H9 (cell line): ENCODE data around the gene TENM3. TPM values are rescaled to one million over a fixed set of nuclear protein-coding genes. Genes with fewer than 3 reads are reported as not detected.

Experiments used
- DNase-seq: peaks from one replicate; pipeline ENCODE4 v3.0.0-alpha.2; 2017
- H2AFZ ChIP-seq: one replicate; pipeline ENCODE4 v1.6.1; 2013; ENCODE audit warnings: mild to moderate bottlenecking, low read length, control low read depth, moderate library complexity
- H2AK5ac ChIP-seq: 2 replicates; pipeline ENCODE4 v1.6.1; 2013; ENCODE audit warnings: low read length, control low read depth, mixed read lengths; ENCODE audit not compliant: insufficient read length
- H2BK120ac ChIP-seq: one replicate; pipeline ENCODE4 v1.6.1; 2013; ENCODE audit warnings: low read depth, mild to moderate bottlenecking, low read length, control low read depth, inconsistent platforms; ENCODE audit not compliant: poor library complexity, severe bottlenecking
- H2BK12ac ChIP-seq: 2 replicates; pipeline ENCODE4 v1.6.1; 2013; ENCODE audit warnings: low read length, control low read depth, mixed read lengths, low read depth; ENCODE audit not compliant: insufficient read length
- H2BK15ac ChIP-seq: 2 replicates; pipeline ENCODE4 v1.6.1; 2013; ENCODE audit warnings: low read depth, low read length, control low read depth
- H2BK20ac ChIP-seq: one replicate; pipeline ENCODE4 v1.6.1; 2013; ENCODE audit warnings: low read depth, mild to moderate bottlenecking, low read length, control low read depth, inconsistent platforms; ENCODE audit not compliant: poor library complexity, severe bottlenecking
- H2BK5ac ChIP-seq: 2 replicates; pipeline ENCODE4 v1.6.1; 2013; ENCODE audit warnings: low read length, control low read depth, mixed read lengths; ENCODE audit not compliant: insufficient read length
- H3K14ac ChIP-seq: 2 replicates; pipeline ENCODE4 v1.6.1; 2013; ENCODE audit warnings: low read length, control low read depth; ENCODE audit not compliant: insufficient read depth
- H3K18ac ChIP-seq: 2 replicates; pipeline ENCODE4 v1.6.1; 2013; ENCODE audit warnings: low read depth, mild to moderate bottlenecking, mixed read lengths, low read length, control low read depth; ENCODE audit not compliant: insufficient read length
- H3K23ac ChIP-seq: 2 replicates; pipeline ENCODE4 v1.6.1; 2013; ENCODE audit warnings: low read length, control low read depth, mixed read lengths, low read depth; ENCODE audit not compliant: insufficient read length
- H3K23me2 ChIP-seq: 2 replicates; pipeline ENCODE4 v1.6.1; 2013; ENCODE audit warnings: low read depth, mild to moderate bottlenecking, mixed read lengths, low read length, control low read depth; ENCODE audit not compliant: insufficient read length, poor library complexity, severe bottlenecking
- H3K27ac ChIP-seq: 2 replicates; pipeline ENCODE4 v1.5.1; 2013; ENCODE audit warnings: low read length, control low read depth, mixed read lengths, low read depth; ENCODE audit not compliant: insufficient read length
- H3K27me3 ChIP-seq: 2 replicates; pipeline ENCODE4 v1.6.1; 2013; ENCODE audit warnings: low read length, control low read depth, inconsistent platforms; ENCODE audit not compliant: insufficient read depth
- H3K4ac ChIP-seq: 2 replicates; pipeline ENCODE4 v1.6.1; 2013; ENCODE audit warnings: low read depth, mild to moderate bottlenecking, control low read depth, inconsistent platforms, low read length, moderate library complexity
- H3K4me1 ChIP-seq: 2 replicates; pipeline ENCODE4 v1.6.1; 2013; ENCODE audit warnings: low read length, control low read depth, inconsistent platforms; ENCODE audit not compliant: insufficient read depth
- H3K4me2 ChIP-seq: 2 replicates; pipeline ENCODE4 v1.6.1; 2013; ENCODE audit warnings: low read length, control low read depth, mixed read lengths; ENCODE audit not compliant: insufficient read length, insufficient read depth
- H3K56ac ChIP-seq: 2 replicates; pipeline ENCODE4 v1.6.1; 2013; ENCODE audit warnings: low read depth, mild to moderate bottlenecking, mixed read lengths, low read length, control low read depth; ENCODE audit not compliant: insufficient read length
- H3K79me1 ChIP-seq: 2 replicates; pipeline ENCODE4 v1.6.1; 2013; ENCODE audit warnings: low read depth, mild to moderate bottlenecking, moderate library complexity, low read length, control low read depth, inconsistent platforms; ENCODE audit not compliant: insufficient read depth, poor library complexity, severe bottlenecking
- H3K79me2 ChIP-seq: 2 replicates; pipeline ENCODE4 v1.6.1; 2013; ENCODE audit warnings: low read length, control low read depth, inconsistent platforms; ENCODE audit not compliant: insufficient read depth
- H3K9ac ChIP-seq: 2 replicates; pipeline ENCODE4 v1.6.1; 2013; ENCODE audit warnings: low read length, control low read depth, mixed read lengths; ENCODE audit not compliant: insufficient read length; ENCODE audit errors: extremely low read depth
- H3K9me3 ChIP-seq: one replicate; pipeline ENCODE4 v1.6.1; 2013; ENCODE audit warnings: low read depth, low read length, inconsistent platforms; ENCODE audit not compliant: control insufficient read depth
- H3T11ph ChIP-seq: one replicate; pipeline ENCODE4 v1.6.1; 2013; ENCODE audit warnings: mild to moderate bottlenecking, low read length, control low read depth, inconsistent platforms
- H4K20me1 ChIP-seq: one replicate; pipeline ENCODE4 v1.6.1; 2013; ENCODE audit not compliant: control insufficient read depth, insufficient read length, insufficient read depth
- H4K5ac ChIP-seq: 2 replicates; pipeline ENCODE4 v1.6.1; 2013; ENCODE audit warnings: low read depth, mild to moderate bottlenecking, mixed read lengths, low read length, control low read depth; ENCODE audit not compliant: insufficient read length
- H4K8ac ChIP-seq: replicated peaks from 2 replicates; pipeline ENCODE4 v1.6.1; 2013; ENCODE audit warnings: low read length, control low read depth, mixed read lengths, low read depth; ENCODE audit not compliant: insufficient read length
- H4K91ac ChIP-seq: 2 replicates; pipeline ENCODE4 v1.6.1; 2013; ENCODE audit warnings: low read depth, mild to moderate bottlenecking, moderate library complexity, mixed read lengths, low read length, control low read depth; ENCODE audit not compliant: insufficient read length
- H3K27ac Mint-ChIP-seq, 3 experiments: 2 replicates in 2 of 3; 3 replicates in 1 of 3; pipeline ENCODE4 v1.8.0; 2020 to 2021; ENCODE audit warnings: mixed read lengths in 3 of 3, mild to moderate bottlenecking in 1 of 3, moderate library complexity in 1 of 3
- H3K27me3 Mint-ChIP-seq: 2 replicates; pipeline ENCODE4 v1.8.0; 2021; ENCODE audit warnings: low read depth, mild to moderate bottlenecking, moderate library complexity, mixed read lengths
- H3K36me3 Mint-ChIP-seq, 3 experiments: 2 replicates in 2 of 3; 3 replicates in 1 of 3; pipeline ENCODE4 v1.8.0; 2020 to 2021; ENCODE audit warnings: low read depth in 3 of 3, mixed read lengths in 3 of 3; ENCODE audit not compliant: insufficient read depth in 1 of 3
- H3K4me1 Mint-ChIP-seq, 2 experiments: 2 replicates each; pipeline ENCODE4 v1.8.0; 2020; ENCODE audit warnings: mixed read lengths in 2 of 2
- H3K4me3 Mint-ChIP-seq, 2 experiments: 2 replicates in 1 of 2; 3 replicates in 1 of 2; pipeline ENCODE4 v1.8.0; 2020 to 2021; ENCODE audit warnings: mild to moderate bottlenecking in 2 of 2, mixed read lengths in 2 of 2, moderate library complexity in 1 of 2
- H3K9me3 Mint-ChIP-seq, 2 experiments: 2 replicates in 1 of 2; 3 replicates in 1 of 2; pipeline ENCODE4 v1.8.0; 2020; ENCODE audit warnings: mild to moderate bottlenecking in 2 of 2, mixed read lengths in 2 of 2, moderate library complexity in 1 of 2
- CTCF ChIP-seq: fragments of 200-600 bp; sonication (generic); conservative IDR thresholded peaks from 3 replicates; pipeline ENCODE4 v1.8.0; 2021; ENCODE audit warnings: antibody characterized with exemption, mild to moderate bottlenecking
- WGBS: extraction: QIAGEN DNeasy Blood & Tissue Kit; methylation state at CpG from one replicate; pipeline ENCODE4 v1.1.7; 2013; ENCODE audit warnings: missing lambda C conversion rate, low lambda C conversion rate, mixed read lengths; ENCODE audit not compliant: insufficient read length; ENCODE audit errors: extremely low coverage; 5-methylcytosine and 5-hydroxymethylcytosine counted together
- total RNA-seq: library from RNA; stranded (reverse); gene quantifications from 2 replicates; pipeline ENCODE4 v1.2.1, GENCODE V29; 2021

Gene TENM3
- total RNA-seq, 1 experiment from 2014 or later: 49.6 TPM

GRCh38 chr4:182425302-182425701 is 182.1 kb downstream of the TENM3 start:
- WGBS: no CpG with 5 or more reads among the region's 2 CpGs

More at GRCh38 chr4:182425302-182425701, 182.1 kb downstream of the TENM3 start:
- no peak overlapping the region for H4K5ac ChIP-seq
- no peaks in the 10 kb centered on the region for H3K9me3 ChIP-seq
- H3K4ac ChIP-seq: no peak overlapping the region
- H3K36me3 Mint-ChIP-seq: no peaks in the 10 kb centered on the region
- no peak overlapping the region for H3K27ac ChIP-seq
- no peak for DNase-seq
- H4K8ac ChIP-seq: no peak overlapping the region
- peaks cover 2% of the 10 kb centered on the region; the same call in 1 of the 2 replicates for H3K4me1 ChIP-seq
- no peak overlapping the region for H3T11ph ChIP-seq
- H3K56ac ChIP-seq: no peak overlapping the region
- no peaks in the 10 kb centered on the region for H3K9me3 Mint-ChIP-seq
- no peak overlapping the region for H2BK5ac ChIP-seq
- H3K9ac ChIP-seq: no peak overlapping the region
- H3K27ac Mint-ChIP-seq: no peak overlapping the region; a peak in 1 of 7 replicates
- no peaks in the 10 kb centered on the region for H3K23me2 ChIP-seq
- H2AK5ac ChIP-seq: no peak overlapping the region
- no peaks in the 10 kb centered on the region for H3K79me1 ChIP-seq
- no peak overlapping the region for H2BK15ac ChIP-seq
- no peak overlapping the region for H2BK120ac ChIP-seq
- no peak overlapping the region for H3K14ac ChIP-seq
- no peak for TF ChIP-seq CTCF
- H3K18ac ChIP-seq: no peak overlapping the region
- no peaks in the 10 kb centered on the region for H3K27me3 ChIP-seq
- peaks cover 4 to 6% of the 10 kb centered on the region in 2 experiments; a peak in 3 of 4 replicates for H3K4me1 Mint-ChIP-seq
- H2AFZ ChIP-seq: no peak overlapping the region
- H4K91ac ChIP-seq: no peak overlapping the region
- no peak overlapping the region for H2BK20ac ChIP-seq
- H3K27me3 Mint-ChIP-seq: no peaks in the 10 kb centered on the region
- H2BK12ac ChIP-seq: no peak overlapping the region
- H3K23ac ChIP-seq: no peak overlapping the region
- H3K79me2 ChIP-seq: no peaks in the 10 kb centered on the region
- H3K4me2 ChIP-seq: no peak overlapping the region
- H4K20me1 ChIP-seq: no peaks in the 10 kb centered on the region
- H3K4me3 Mint-ChIP-seq: no peak overlapping the region
